Fibroblast of the aortic adventitia (primary cell): ENCODE results near the gene ARMH1. TPM values are rescaled to one million over a fixed set of nuclear protein-coding genes. Genes with fewer than 3 reads are reported as not detected.
A peak's percentile ranks its signal among the peaks of the same experiment; 100 is the strongest.
"Not testable (repeated sequence)": the region's sequence is repeated elsewhere in the genome, so short reads cannot be mapped to it uniquely, and the experiment has no call there.

Experiments used
- DNase-seq: peaks from one replicate; pipeline ENCODE4 v3.0.0-alpha.2; 2010; ENCODE audit warnings: low read depth
- H3K4me3 ChIP-seq: 2 replicates; pipeline ENCODE4 v1.5.1; 2011; ENCODE audit warnings: low read depth, mild to moderate bottlenecking, control low read depth, low read length, moderate library complexity
- CTCF ChIP-seq: IDR thresholded peaks from 2 replicates; pipeline ENCODE4 v1.5.1; 2011; ENCODE audit warnings: mild to moderate bottlenecking, low read length, control low read depth, inconsistent platforms; ENCODE audit not compliant: insufficient read depth
- small RNA-seq: library from RNA; depleted of rRNA; stranded (forward); fragments of <200 nt; gene quantifications from one replicate; pipeline ENCODE3, GENCODE V24; 2012
- total RNA-seq: library from RNA; depleted of rRNA; stranded (reverse); fragments of >200 nt; gene quantifications from 2 replicates; pipeline ENCODE4 v1.2.3, GENCODE V29; 2012; ENCODE audit warnings: low replicate concordance

Gene ARMH1
- total RNA-seq, 1 donor = 1.7 TPM

- DNase-seq = no peak
- H3K4me3 ChIP-seq = no peak overlapping the region
- no peak for TF ChIP-seq CTCF
Observed at GRCh38 chr1:44747878-44748277, 73.4 kb downstream of the ARMH1 start.

GRCh38 chr1:44757420-44757819 is 82.9 kb downstream of the ARMH1 start:
- H3K4me3 ChIP-seq = no peak overlapping the region
- TF ChIP-seq CTCF = no peak
- DNase-seq = no peak

DNA sequence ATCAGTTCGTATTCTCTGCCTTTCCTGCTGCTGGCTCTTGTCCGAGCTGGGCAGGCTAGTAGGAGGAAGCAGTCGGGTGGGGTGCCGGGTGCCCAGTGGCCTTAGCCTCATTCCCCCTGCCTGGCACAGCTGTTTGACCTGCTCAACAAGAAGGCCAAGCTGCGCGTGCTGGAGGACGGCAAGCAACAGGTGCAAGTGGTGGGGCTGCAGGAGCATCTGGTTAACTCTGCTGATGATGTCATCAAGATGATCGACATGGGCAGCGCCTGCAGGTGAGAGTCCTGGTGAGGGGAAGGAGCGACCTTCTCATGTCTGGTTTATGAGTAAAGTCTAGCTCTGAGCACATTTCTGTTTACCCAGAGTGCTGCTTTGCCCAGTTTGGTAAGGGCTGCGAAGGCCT is 84.6 kb downstream of the ARMH1 start:
- TF ChIP-seq CTCF = no peak
- no peak for DNase-seq
- H3K4me3 ChIP-seq = no peak overlapping the region

- TF ChIP-seq CTCF = no peak
- no peak overlapping the region for H3K4me3 ChIP-seq
Observed at GRCh38 chr1:44760876-44761275, 86.4 kb downstream of the ARMH1 start.

GRCh38 chr1:44766421-44766820 is 91.9 kb downstream of the ARMH1 start:
- H3K4me3 ChIP-seq, DNase-seq: not testable (repeated sequence)

More at GRCh38 chr1:44760876-44761275, 86.4 kb downstream of the ARMH1 start:
- DNase-seq = no peak

Small RNAs within 50 kb of the gene (small RNA-seq; reads per million reads assigned to genes)
- 175 reads per million, percentile 98 among the genes with 10 or more reads in this experiment for gene RNU5D-1
- gene RNU5F-1 = 40.7 reads per million, percentile 96 among the genes with 10 or more reads in this experiment

Other genes with a start within 250 kb of the ARMH1 start
- 6.6 and 9.2 TPM in 2 replicates for gene TMEM53, start 233 bp upstream of the ARMH1 start, total RNA-seq
- gene RNU5D-1, start 56.5 kb downstream of the ARMH1 start, total RNA-seq = not detected in 2 replicates
- 1.1 and 23.0 TPM in 2 replicates for gene KIF2C, start 65.1 kb downstream of the ARMH1 start, total RNA-seq
- 894 and 2,421 TPM in 2 replicates for gene RPS8, start 100.8 kb downstream of the ARMH1 start, total RNA-seq
- gene BEST4, start 113.5 kb downstream of the ARMH1 start, total RNA-seq = 0.09 TPM in 1 of 2 replicates, not detected in the other
- gene PLK3, start 125.7 kb downstream of the ARMH1 start, total RNA-seq = 28.8 and 36.1 TPM in 2 replicates
- gene DYNLT4, start 132.6 kb downstream of the ARMH1 start, total RNA-seq = 1.2 TPM in 1 of 2 replicates, not detected in the other
- 5.2 and 5.4 TPM in 2 replicates for gene BTBD19, start 133.8 kb downstream of the ARMH1 start, total RNA-seq
- 0.36 and 0.57 TPM in 2 replicates for gene PTCH2, start 168.5 kb downstream of the ARMH1 start, total RNA-seq